Stimulated activated naive CD8-positive, alpha-beta T cell treated with anti-CD3 and anti-CD28 coated beads, Interleukin-15, Interleukin-2, amounts not matched to agents 100 ng/mL and 50 ng/mL, for 24 hours (primary cell): ENCODE measurements around the gene GTF3C4.

Experiments used
- H3K27ac Mint-ChIP-seq: one replicate; pipeline ENCODE4 v1.8.0; 2021; ENCODE audit warnings: mild to moderate bottlenecking, mixed read lengths
- H3K27me3 Mint-ChIP-seq: one replicate; pipeline ENCODE4 v1.8.0; 2021; ENCODE audit warnings: mixed read lengths
- H3K36me3 Mint-ChIP-seq: one replicate; pipeline ENCODE4 v1.8.0; 2021; ENCODE audit warnings: low read depth, mixed read lengths
- H3K4me1 Mint-ChIP-seq: one replicate; pipeline ENCODE4 v1.8.0; 2021; ENCODE audit warnings: low read depth, mixed read lengths
- H3K4me3 Mint-ChIP-seq: one replicate; pipeline ENCODE4 v1.8.0; 2021; ENCODE audit warnings: mild to moderate bottlenecking, mixed read lengths
- H3K9me3 Mint-ChIP-seq: one replicate; pipeline ENCODE4 v1.8.0; 2021; ENCODE audit warnings: mixed read lengths

Gene GTF3C4

DNA sequence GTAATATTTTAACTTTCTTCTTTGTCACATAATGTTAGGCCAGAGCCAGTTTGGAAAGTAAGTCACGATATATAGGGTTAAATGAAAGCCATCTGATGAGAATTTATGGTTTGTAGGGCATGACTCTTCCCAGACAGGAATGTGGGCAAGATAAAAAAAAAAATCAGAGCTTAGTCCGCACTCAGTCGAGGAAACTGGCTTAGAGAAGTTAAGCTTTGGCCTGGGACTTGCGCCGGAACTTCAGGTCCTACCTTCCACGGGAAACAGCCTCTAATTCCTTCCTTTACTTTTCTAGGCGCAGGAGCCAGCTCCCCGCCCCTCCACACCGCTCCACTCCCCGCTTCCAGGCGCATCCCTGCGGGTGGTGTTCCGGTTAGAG lies 956 bp upstream of the GTF3C4 start:
- Mint-ChIP-seq H3K9me3 (no peaks in the 10 kb centered on the region), H3K4me1 (peaks cover 47% of the 10 kb centered on the region), H3K36me3 (peaks cover 36% of the 10 kb centered on the region), H3K4me3 (peak overlapping the region; percentile 92), H3K27me3 (no peaks in the 10 kb centered on the region), H3K27ac (peak overlapping the region; percentile 91)

- H3K4me3 Mint-ChIP-seq, result peak within 1 kb of the TSS; percentile 92
- peaks cover 47% of the 10 kb centered on the region for H3K4me1 Mint-ChIP-seq
- H3K9me3 Mint-ChIP-seq, result no peaks in the 10 kb centered on the region
- H3K36me3 Mint-ChIP-seq, result peaks cover 36% of the 10 kb centered on the region
- H3K27ac Mint-ChIP-seq, result peak within 1 kb of the TSS; percentile 92
- H3K27me3 Mint-ChIP-seq, result no peaks in the 10 kb centered on the region
These were observed 387 bp upstream of the GTF3C4 start, which contains the start of gene DDX31 for GRCh38 chr9:132669698-132670456. Gene DDX31, minus strand, starts transcription at chr9:132669983. Its CDS starts 49 bp downstream, at chr9:132669934.

- Mint-ChIP-seq H3K27ac (peak overlapping the region; percentile 92), H3K36me3 (peaks cover 36% of the 10 kb centered on the region)
These were observed 1.6 kb downstream of the GTF3C4 start for GRCh38 chr9:132671620-132672412.

DNA sequence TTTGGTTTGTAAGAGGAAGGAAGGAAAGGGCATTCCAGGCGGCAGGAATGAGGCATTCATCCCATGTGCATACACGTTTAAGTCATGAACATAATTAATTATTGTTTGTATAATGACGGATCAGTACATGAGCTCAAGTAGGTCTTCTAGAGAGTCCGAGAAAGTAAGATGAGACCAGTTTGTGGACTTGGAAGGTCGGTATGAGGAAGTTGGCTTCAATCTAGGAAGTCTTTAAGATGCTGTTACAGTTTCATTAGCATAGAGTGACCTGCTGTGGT lies 2.1 kb downstream of the GTF3C4 start:
- H3K4me3 Mint-ChIP-seq, result peak overlapping the region; percentile 92
- H3K27ac Mint-ChIP-seq, result peak overlapping the region; percentile 5
- H3K36me3 Mint-ChIP-seq, result peaks cover 39% of the 10 kb centered on the region
- H3K9me3 Mint-ChIP-seq, result no peaks in the 10 kb centered on the region
- no peaks in the 10 kb centered on the region for H3K27me3 Mint-ChIP-seq
- H3K4me1 Mint-ChIP-seq, result peaks cover 45% of the 10 kb centered on the region

More at GRCh38 chr9:132671620-132672412, 1.6 kb downstream of the GTF3C4 start:
- H3K9me3 Mint-ChIP-seq, result no peaks in the 10 kb centered on the region
- H3K27me3 Mint-ChIP-seq, result no peaks in the 10 kb centered on the region
- H3K4me1 Mint-ChIP-seq, result peaks cover 44% of the 10 kb centered on the region
- H3K4me3 Mint-ChIP-seq, result peak overlapping the region; percentile 92

GRCh38 chr9:132673355-132673754 lies 3.1 kb downstream of the GTF3C4 start:
- no peaks in the 10 kb centered on the region for H3K9me3 Mint-ChIP-seq
- peak overlapping the region; percentile 50 for H3K4me3 Mint-ChIP-seq
- H3K4me1 Mint-ChIP-seq, result peaks cover 35% of the 10 kb centered on the region
- peaks cover 40% of the 10 kb centered on the region for H3K36me3 Mint-ChIP-seq
- H3K27ac Mint-ChIP-seq, result peak overlapping the region; percentile 1
- no peaks in the 10 kb centered on the region for H3K27me3 Mint-ChIP-seq

GRCh38 chr9:132674485-132674884 lies 4.2 kb downstream of the GTF3C4 start:
- Mint-ChIP-seq H3K9me3 (no peaks in the 10 kb centered on the region), H3K27ac (no peak overlapping the region), H3K4me1 (peaks cover 37% of the 10 kb centered on the region), H3K36me3 (peaks cover 50% of the 10 kb centered on the region), H3K4me3 (no peak overlapping the region), H3K27me3 (no peaks in the 10 kb centered on the region)

- Mint-ChIP-seq H3K9me3 (no peaks in the 10 kb centered on the region), H3K4me1 (peaks cover 41% of the 10 kb centered on the region), H3K36me3 (peaks cover 55% of the 10 kb centered on the region), H3K27ac (no peak overlapping the region), H3K27me3 (no peaks in the 10 kb centered on the region), H3K4me3 (no peak overlapping the region)
These were observed 7.7 kb downstream of the GTF3C4 start for GRCh38 chr9:132677976-132678375.

GRCh38 chr9:132679946-132680625 lies 9.8 kb downstream of the GTF3C4 start:
- no peaks in the 10 kb centered on the region for H3K9me3 Mint-ChIP-seq
- peak overlapping the region; percentile 68 for H3K27ac Mint-ChIP-seq
- no peaks in the 10 kb centered on the region for H3K27me3 Mint-ChIP-seq
- H3K36me3 Mint-ChIP-seq, result peaks cover 57% of the 10 kb centered on the region
- no peak overlapping the region for H3K4me3 Mint-ChIP-seq
- peaks cover 33% of the 10 kb centered on the region for H3K4me1 Mint-ChIP-seq

- peaks cover 72% of the 10 kb centered on the region for H3K36me3 Mint-ChIP-seq
These were observed 11.3 kb downstream of the GTF3C4 start for GRCh38 chr9:132681561-132681960.

DNA sequence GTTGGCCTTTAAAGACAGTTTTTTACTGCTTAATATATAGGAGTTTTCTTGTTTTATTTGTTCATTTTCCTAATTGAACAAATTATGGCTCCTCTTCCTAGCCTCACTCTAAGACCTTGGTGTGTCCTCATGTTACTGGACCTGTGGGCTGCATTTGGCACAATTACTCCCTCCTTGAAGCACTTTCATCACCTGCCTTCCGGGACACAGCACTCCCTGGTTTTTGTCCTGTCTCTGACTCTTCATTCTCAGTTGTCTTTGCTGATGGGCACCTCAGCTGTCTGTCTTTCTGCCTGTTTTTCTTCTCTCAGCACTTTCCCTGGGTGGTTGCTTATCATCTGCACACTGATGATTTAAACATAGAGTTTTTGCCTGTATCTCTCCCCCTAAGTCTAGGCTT lies 13.6 kb downstream of the GTF3C4 start:
- Mint-ChIP-seq H3K4me3 (no peak overlapping the region), H3K9me3 (no peaks in the 10 kb centered on the region), H3K27ac (no peak overlapping the region), H3K27me3 (no peaks in the 10 kb centered on the region), H3K4me1 (peaks cover 28% of the 10 kb centered on the region), H3K36me3 (peaks cover 77% of the 10 kb centered on the region)

More at GRCh38 chr9:132681561-132681960, 11.3 kb downstream of the GTF3C4 start:
- H3K9me3 Mint-ChIP-seq, result no peaks in the 10 kb centered on the region
- no peak overlapping the region for H3K4me3 Mint-ChIP-seq
- H3K27me3 Mint-ChIP-seq, result no peaks in the 10 kb centered on the region
- no peak overlapping the region for H3K27ac Mint-ChIP-seq
- peaks cover 33% of the 10 kb centered on the region for H3K4me1 Mint-ChIP-seq

DNA sequence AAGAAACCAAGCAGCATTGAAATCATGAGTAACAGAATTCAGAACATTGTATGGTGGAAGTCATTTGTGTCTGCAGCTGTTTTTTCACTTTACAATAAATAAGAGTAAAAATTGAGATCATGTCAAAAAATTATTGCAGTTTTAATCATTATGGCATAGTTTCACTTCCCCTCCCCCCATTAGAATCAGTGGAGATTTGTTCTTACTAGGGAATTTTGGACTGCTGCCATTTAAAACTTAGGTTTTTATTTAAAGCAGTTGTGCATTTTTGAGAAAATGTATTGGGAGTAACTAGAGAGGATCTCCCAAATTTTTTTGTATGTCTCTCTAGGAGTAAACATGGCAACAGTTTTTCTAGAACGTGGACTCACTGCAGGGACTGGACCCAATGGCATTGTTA lies 20.4 kb downstream of the GTF3C4 start:
- H3K9me3 Mint-ChIP-seq, result peaks cover 7% of the 10 kb centered on the region
- peaks cover 78% of the 10 kb centered on the region for H3K36me3 Mint-ChIP-seq
- H3K4me1 Mint-ChIP-seq, result no peaks in the 10 kb centered on the region
- peak overlapping the region; percentile 5 for H3K4me3 Mint-ChIP-seq
- no peak overlapping the region for H3K27ac Mint-ChIP-seq
- no peaks in the 10 kb centered on the region for H3K27me3 Mint-ChIP-seq

DNA sequence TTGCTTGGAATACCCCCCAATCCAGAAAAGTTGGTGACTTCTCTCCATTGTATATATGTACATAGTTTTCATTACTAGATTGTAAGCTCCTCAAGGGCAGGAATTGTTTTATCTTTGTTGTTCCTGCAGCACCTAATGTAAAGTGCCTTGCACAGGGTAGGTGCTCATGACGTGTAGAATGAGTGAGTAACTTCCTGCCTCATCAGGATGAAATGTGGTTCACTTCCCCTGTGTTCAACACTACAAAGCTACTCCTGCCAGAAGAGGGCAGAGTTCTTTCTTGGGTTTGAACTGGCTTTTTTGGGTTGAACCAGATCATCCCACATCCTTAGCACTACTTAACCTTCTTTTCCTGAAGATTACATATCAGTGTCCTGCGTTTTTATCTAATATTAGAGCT lies 23.9 kb downstream of the GTF3C4 start:
- peaks cover 4% of the 10 kb centered on the region for H3K27me3 Mint-ChIP-seq
- no peak overlapping the region for H3K27ac Mint-ChIP-seq
- peaks cover 24% of the 10 kb centered on the region for H3K9me3 Mint-ChIP-seq
- H3K4me1 Mint-ChIP-seq, result no peaks in the 10 kb centered on the region
- H3K4me3 Mint-ChIP-seq, result no peak overlapping the region
- peaks cover 52% of the 10 kb centered on the region for H3K36me3 Mint-ChIP-seq

DNA sequence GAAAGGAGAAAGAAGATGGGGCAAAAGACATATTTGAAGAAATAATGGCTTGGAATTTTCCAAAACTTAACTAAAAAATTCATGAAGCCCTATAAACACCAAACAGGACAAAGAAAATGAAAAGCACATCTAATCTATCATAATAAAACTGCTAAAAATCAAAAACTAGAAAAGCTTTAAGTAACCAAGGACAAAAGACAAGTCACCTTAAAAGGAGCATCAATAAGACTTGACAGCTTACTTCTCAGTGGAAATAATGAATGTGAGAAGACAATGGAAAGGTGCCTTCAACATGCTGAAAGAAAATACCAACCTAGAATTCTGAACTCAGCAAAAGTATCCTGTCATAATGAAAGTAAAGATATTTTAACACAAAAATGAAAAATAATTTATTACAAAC lies 27.0 kb downstream of the GTF3C4 start:
- no peak overlapping the region for H3K27ac Mint-ChIP-seq

GRCh38 chr9:132698989-132699388 lies 28.7 kb downstream of the GTF3C4 start:
- H3K4me1 Mint-ChIP-seq, result no peaks in the 10 kb centered on the region
- H3K27me3 Mint-ChIP-seq, result peaks cover 15% of the 10 kb centered on the region
- no peak overlapping the region for H3K27ac Mint-ChIP-seq
- peaks cover 24% of the 10 kb centered on the region for H3K9me3 Mint-ChIP-seq
- H3K36me3 Mint-ChIP-seq, result peaks cover 12% of the 10 kb centered on the region
- H3K4me3 Mint-ChIP-seq, result no peak overlapping the region

More for the DNA sequence above, 27.0 kb downstream of the GTF3C4 start:
- H3K27me3 Mint-ChIP-seq, result peaks cover 7% of the 10 kb centered on the region
- peaks cover 24% of the 10 kb centered on the region for H3K9me3 Mint-ChIP-seq
- no peak overlapping the region for H3K4me3 Mint-ChIP-seq
- no peaks in the 10 kb centered on the region for H3K4me1 Mint-ChIP-seq
- peaks cover 22% of the 10 kb centered on the region for H3K36me3 Mint-ChIP-seq

DNA sequence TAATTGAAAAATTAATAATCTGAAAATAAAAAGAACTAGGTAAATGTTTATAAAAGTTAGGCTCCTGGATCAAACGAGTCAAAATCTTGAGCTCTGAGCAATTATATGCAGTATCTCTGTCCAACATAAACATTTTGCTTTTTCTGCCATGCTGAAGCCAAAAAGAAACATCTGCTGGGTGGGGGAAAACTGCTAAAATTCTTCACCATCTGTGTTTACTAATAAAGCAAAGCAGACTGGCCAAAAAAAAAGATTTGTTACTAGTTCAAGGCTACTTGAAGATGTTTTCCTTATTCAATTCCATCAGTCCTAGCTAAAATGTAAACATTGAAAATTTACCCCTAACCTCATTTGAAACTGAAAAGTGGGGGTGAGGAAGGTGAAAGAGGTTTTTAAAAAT lies 29.7 kb downstream of the GTF3C4 start:
- peaks cover 8% of the 10 kb centered on the region for H3K36me3 Mint-ChIP-seq
- no peak overlapping the region for H3K4me3 Mint-ChIP-seq
- H3K4me1 Mint-ChIP-seq, result no peaks in the 10 kb centered on the region
- peaks cover 20% of the 10 kb centered on the region for H3K27me3 Mint-ChIP-seq
- no peak overlapping the region for H3K27ac Mint-ChIP-seq
- H3K9me3 Mint-ChIP-seq, result peaks cover 17% of the 10 kb centered on the region
